ENCODE data around the gene SRRD.

GRCh38 chr22:26482161-26482560 is 1.5 kb upstream of the SRRD start:
- TF ChIP-seq CTCF (IDR thresholded peaks at IDR 0.05) (no peak), POLR2AphosphoS5 (IDR thresholded peaks at IDR 0.05) (no peak), POLR2A (IDR thresholded peaks at IDR 0.05) (no peak)

Data from sigmoid colon (tissue), 4 donors.